D721Med (cell line): ENCODE results near the gene PRXL2A.
"Not testable (repeated sequence)": the region's sequence is repeated elsewhere in the genome, so short reads cannot be mapped to it uniquely, and the experiment has no call there.

Experiments
- DNase-seq: peaks from one replicate; pipeline ENCODE4 v3.0.0; 2011; ENCODE audit warnings: low spot score; ENCODE audit not compliant: insufficient read length
- FAIRE-seq: peaks from 2 replicates; lab custom pipeline; 2011; peaks lifted over from hg19 to GRCh38; lab: Jason Lieb, UNC
- TF ChIP-seq, protein P1 (sequence below): IDR thresholded peaks from 2 replicates; pipeline ENCODE4 v1.5.1; 2012; ENCODE audit warnings: mild to moderate bottlenecking, control low read depth; ENCODE audit not compliant: insufficient read depth; ENCODE audit errors: missing control alignments

Gene PRXL2A

DNA sequence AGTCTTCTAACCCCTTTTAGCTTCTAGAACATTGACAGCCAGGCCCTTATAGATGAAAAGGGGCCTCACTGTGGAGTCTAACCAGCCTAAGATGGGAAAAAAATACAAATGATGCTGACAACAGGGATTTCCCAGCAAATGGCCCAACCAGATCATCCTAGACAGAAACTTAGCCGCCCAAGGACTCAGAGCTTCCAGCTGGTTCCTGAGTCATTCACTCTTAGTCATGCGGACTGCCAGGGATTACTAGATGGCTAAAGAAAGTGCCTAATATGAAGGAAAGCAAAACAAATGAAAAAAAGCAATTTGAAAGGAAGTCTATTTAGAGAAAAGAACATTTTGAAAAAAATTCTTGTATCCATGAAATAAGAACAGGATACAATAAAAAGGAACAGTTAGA, 69.5 kb downstream of the PRXL2A start:
- FAIRE-seq (no peak), DNase-seq (no peak)
- TF ChIP-seq, protein P1, sequence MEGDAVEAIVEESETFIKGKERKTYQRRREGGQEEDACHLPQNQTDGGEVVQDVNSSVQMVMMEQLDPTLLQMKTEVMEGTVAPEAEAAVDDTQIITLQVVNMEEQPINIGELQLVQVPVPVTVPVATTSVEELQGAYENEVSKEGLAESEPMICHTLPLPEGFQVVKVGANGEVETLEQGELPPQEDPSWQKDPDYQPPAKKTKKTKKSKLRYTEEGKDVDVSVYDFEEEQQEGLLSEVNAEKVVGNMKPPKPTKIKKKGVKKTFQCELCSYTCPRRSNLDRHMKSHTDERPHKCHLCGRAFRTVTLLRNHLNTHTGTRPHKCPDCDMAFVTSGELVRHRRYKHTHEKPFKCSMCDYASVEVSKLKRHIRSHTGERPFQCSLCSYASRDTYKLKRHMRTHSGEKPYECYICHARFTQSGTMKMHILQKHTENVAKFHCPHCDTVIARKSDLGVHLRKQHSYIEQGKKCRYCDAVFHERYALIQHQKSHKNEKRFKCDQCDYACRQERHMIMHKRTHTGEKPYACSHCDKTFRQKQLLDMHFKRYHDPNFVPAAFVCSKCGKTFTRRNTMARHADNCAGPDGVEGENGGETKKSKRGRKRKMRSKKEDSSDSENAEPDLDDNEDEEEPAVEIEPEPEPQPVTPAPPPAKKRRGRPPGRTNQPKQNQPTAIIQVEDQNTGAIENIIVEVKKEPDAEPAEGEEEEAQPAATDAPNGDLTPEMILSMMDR = no peak

DNA sequence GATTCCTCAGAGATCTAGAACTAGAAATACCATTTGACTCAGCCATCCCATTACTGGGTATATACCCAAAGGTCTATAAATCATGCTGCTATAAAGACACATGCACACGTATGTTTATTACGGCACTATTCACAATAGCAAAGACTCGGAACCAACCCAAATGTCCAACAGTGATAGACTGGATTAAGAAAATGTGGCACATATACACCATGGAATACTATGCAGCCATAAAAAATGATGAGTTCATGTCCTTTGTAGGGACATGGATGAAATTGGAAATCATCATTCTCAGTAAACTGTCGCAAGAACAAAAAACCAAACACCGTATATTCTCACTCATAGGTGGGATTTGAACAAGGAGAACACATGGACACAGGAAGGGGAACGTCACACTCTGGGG, 72.0 kb downstream of the PRXL2A start:
- DNase-seq, FAIRE-seq: not testable (repeated sequence)

DNA sequence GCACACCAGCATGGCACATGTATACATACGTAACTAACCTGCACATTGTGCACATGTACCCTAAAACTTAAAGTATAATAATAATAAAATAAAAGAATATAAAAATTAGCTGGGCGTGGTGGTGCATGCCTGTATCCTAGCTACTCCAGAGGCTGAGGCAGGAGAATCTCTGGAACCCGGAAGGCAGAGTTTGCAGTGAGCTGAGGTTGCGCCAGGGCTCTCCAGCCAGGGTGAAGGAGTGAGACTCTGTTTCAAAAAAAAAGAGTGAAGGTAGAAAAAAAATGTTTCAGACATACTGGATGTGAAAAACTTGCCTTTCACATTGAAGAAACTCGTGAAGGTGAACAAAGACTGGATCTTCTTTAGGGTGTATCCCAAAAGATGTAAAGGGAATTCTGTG, 72.5 kb downstream of the PRXL2A start:
- no peak for DNase-seq
- TF ChIP-seq, protein P1 = no peak
- FAIRE-seq = no peak

DNA sequence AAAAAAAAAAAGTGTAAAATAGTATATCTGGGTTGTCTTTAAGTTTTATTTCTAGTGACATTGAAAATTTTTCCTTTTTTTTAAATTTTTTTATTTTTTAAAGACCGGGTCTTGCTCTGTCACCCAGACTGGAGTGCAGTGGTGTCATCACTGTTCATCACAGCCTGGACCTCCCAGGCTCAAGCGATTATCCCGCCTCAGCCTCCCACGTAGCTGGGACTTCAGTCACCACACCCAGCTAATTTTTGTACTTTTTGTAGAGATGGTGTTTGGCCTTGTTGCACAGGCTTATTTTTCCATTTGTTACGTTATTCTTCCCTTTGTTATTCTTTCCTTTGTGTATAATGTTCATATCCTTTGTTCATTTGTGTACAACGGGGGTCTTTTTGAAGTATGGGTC, 75.9 kb downstream of the PRXL2A start:
- TF ChIP-seq, protein P1 = no peak
- DNase-seq = no peak
- no peak for FAIRE-seq

DNA sequence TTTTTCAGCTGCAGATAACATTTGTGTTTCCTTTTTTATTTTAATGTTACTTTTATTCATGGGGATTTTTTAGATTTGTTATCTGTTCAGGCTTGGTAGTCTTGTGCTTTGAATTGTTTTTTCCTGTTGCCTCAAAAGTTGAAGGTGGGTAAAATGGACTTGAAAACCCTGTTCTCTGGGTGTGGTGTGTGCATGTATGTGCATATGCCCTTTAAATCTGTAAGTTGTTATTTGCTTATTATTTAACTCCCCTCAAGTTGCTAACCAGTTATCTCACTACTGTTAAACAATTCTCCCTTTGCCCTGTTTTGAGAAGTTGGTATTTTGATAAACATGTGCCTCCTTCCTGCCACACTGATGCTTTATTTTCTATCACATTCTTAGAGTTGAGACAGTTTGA, 76.3 kb downstream of the PRXL2A start:
- DNase-seq (no peak), FAIRE-seq (no peak)
- TF ChIP-seq, protein P1 = no peak

DNA sequence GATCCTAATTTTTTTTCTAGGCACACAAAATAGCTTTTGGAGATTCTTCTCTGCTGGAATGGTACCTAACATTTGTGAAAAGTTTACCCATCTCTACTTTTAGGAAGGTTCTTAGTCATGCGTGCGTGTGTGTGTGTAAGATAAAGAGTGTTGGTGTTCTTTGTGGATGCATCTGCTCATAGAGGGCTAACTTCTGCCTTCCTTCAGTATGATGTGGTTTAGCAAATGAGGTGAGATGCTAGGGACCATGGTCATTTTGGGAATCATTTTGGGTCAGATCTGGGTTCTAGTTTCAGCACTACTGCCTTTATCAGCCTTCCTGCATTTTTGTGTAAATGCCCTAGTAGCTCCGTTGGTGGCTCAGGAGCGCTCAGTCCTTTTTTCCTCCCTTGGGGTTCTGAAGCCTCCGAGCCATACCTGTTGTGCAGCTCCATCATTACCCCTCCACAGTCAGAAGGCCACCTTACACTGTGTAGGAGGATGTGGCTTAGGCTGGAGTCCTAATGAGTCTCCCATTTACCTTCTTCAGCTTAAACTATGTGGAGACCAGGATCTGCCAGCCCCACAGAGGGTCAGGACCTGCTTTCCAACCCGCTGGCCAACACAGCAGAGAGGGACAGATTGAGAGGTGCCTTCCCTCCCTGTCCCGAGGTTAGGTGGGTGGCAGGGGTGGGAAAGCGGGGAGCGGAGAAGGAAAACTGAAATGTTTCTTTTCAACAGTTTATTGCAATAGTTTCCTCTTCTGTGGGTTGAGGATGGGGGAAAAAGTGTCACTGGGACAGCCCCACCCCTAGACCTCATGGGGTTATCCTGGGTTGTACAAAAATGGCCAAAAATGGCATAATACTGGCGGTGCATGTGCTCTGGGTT, 77.0 kb downstream of the PRXL2A start:
- TF ChIP-seq, protein P1 = no peak
- no peak for FAIRE-seq
- no peak for DNase-seq

DNA sequence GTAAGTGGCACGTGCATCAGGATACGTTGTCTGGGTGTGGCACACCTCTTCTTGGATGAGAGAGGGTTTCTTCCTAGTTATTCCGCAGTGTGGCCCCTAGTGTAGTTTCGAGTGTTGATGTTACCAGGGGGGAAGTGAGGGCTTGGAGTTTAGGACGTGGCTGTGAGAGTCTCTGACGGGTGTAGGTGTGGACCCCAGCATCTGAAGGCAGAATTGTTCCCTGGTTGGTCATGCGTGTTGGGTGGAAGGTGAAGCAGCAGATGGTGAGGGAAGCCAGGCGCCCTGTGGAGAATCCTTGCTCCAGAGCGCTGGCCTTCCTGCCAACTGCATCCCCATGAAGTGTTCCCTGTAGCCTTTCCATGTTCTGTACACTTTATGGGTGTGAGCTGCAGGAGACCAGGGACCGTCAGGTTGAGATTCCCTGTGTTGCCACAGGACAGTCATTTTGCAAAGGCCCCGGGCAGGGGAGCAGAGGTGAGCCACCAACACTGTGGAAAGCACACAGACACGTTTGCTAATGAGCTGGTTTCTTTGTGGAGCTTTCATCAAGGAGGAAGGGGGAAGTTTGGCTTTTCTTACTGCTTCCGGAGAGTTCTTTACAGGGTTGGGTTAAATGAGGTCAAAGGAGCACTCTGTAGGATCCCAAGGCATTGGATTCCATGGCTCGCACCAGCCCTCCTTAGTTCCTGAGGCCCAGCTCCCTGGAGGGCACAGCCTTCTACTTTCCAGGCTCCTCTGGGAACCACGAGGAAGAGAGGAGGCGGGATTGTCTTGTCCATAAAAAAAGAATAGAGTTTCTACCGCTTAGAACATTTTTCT, 77.8 kb downstream of the PRXL2A start:
- DNase-seq (no peak), FAIRE-seq (no peak)
- TF ChIP-seq, protein P1 = no peak
